Lung (tissue), 12 donors: ENCODE results near the gene VSTM5. TPM values are rescaled to one million over a fixed set of nuclear protein-coding genes. Genes with fewer than 3 reads are reported as not detected.
A peak's percentile ranks its signal among the peaks of the same experiment; 100 is the strongest.

Experiments
- ATAC-seq: fragments of 200-7000 bp; cut with Tn5 transposase; one replicate; pipeline ENCODE4 v1.9.1; 2020; ENCODE audit warnings: moderate number of reproducible peaks; ENCODE audit not compliant: insufficient read depth, low FRiP score
- DNase-seq, 3 donors: peaks; one replicate each; pipeline ENCODE4 v3.0.0-alpha.2; 2013 to 2017
- H3K27ac ChIP-seq, 2 donors: one replicate each; pipeline ENCODE4 v1.5.1; 2013; ENCODE audit warnings: mild to moderate bottlenecking in 2 of 2, moderate library complexity in 2 of 2, control low read depth in 1 of 2, inconsistent platforms in 1 of 2, low read depth in 1 of 2, low read length in 1 of 2
- H3K27me3 ChIP-seq, 3 donors: one replicate each; pipeline ENCODE4 v1.5.1; 2013; ENCODE audit warnings: low read length in 2 of 3; ENCODE audit not compliant: control insufficient read depth in 3 of 3, insufficient read depth in 3 of 3
- H3K36me3 ChIP-seq, 4 donors: one replicate each; pipeline ENCODE4 v1.5.1; 2013; ENCODE audit warnings: low read length in 4 of 4, mild to moderate bottlenecking in 1 of 4, moderate library complexity in 1 of 4; ENCODE audit not compliant: control insufficient read depth in 4 of 4, insufficient read depth in 4 of 4
- H3K4me1 ChIP-seq, 5 donors: one replicate each; pipeline ENCODE4 v1.5.1; 2013; ENCODE audit warnings: low read length in 5 of 5, mild to moderate bottlenecking in 2 of 5, moderate library complexity in 1 of 5; ENCODE audit not compliant: control insufficient read depth in 5 of 5, insufficient read depth in 5 of 5
- H3K4me3 ChIP-seq: one replicate; pipeline ENCODE4 v1.5.1; 2013; ENCODE audit warnings: mild to moderate bottlenecking, control low read depth, moderate library complexity
- H3K9ac ChIP-seq, 2 donors: one replicate each; pipeline ENCODE4 v1.5.1; 2013; ENCODE audit warnings: low read length in 2 of 2, control low read depth in 1 of 2; ENCODE audit not compliant: insufficient read depth in 1 of 2
- H3K9me3 ChIP-seq, 4 donors: one replicate each; pipeline ENCODE4 v1.5.1; 2013; ENCODE audit warnings: low read length in 3 of 4, mild to moderate bottlenecking in 1 of 4, moderate library complexity in 1 of 4; ENCODE audit not compliant: control insufficient read depth in 4 of 4, insufficient read depth in 3 of 4
- WGBS, 2 donors: extraction: QIAGEN DNeasy Blood & Tissue Kit; methylation state at CpG; one replicate each; pipeline ENCODE4 v1.1.7; 2013; 5-methylcytosine and 5-hydroxymethylcytosine counted together
- polyA plus RNA-seq, 2 donors: library from polyadenylated mRNA; stranded (reverse); fragments of 200-250 nt; gene quantifications; one replicate each; pipeline ENCODE4 v1.2.1, GENCODE V29; 2013
- total RNA-seq, 2 donors: library from RNA; depleted of rRNA in 1 of 2; stranded (reverse); fragments of >200 nt in 1 of 2; gene quantifications; one replicate each; pipeline ENCODE4 v1.2.1, GENCODE V29; 2014 to 2021
- TF ChIP-seq, protein P1 (sequence below): IDR thresholded peaks from 2 replicates; pipeline ENCODE4 v1.5.1; 2012; ENCODE audit warnings: mild to moderate bottlenecking; ENCODE audit errors: control extremely low read depth, extremely low read depth
- donor health status: control.
- donor health status: control.
- donor health status: Bipolar disorder and iron deficiency.
- donor health status: healthy.
- donor health status: DM: yes; HTN: yes; CAD: no.

VSTM5 gene
- total and polyA plus RNA-seq, 4 donors: 0.08 to 0.58 (median 0.25) TPM

DNA sequence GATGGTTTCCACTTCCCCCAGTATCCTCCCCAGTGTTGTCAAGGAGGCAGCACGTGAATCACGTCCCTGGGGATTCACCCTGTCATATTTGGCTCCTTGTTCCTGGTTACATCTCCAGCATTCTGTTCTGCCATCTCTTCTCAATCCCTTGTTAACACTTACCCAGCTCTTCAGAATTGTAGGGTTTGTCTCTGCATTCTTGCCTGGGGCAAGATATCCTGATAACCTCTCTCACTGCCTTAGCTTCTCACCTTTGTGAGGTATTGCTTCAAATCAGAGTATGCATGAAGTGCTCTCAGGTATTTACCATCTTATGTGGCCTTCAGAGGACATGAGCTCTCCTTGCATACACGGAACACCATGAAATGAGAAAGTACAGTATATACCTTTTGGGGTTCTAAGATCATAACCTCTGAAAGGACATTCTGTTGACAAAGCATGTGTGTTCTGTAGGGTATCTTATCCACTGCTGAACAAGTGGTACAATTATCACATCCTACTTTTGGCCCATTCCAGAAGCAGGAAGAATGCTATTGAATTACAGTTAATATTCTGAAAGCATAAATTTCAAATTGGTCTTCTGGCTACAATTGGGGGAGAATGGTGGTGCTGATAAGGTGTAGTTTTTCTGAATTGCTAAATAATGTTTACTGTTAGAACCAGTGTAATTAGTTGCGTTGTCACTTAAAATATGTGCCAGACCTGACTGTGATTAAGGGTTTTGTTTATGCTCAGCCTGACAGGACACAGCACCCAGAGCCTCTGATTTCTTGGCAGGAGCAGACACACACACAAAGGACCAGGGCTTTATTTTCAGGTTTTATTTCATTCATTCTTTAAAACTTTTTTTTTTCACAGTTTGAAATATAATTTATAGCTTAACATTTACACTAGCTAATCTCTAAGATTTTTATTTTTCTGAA lies 32.7 kb downstream of the VSTM5 start:
- ATAC-seq: no peak
- Histone ChIP-seq H3K9ac (no peak overlapping the region), H3K4me1 (peaks cover 0 to 4% (median 0%) of the 10 kb centered on the region in 5 donors), H3K4me3 (no peak overlapping the region), H3K9me3 (peaks cover 0 to 2% (median 0%) of the 10 kb centered on the region in 4 donors), H3K27me3 (no peaks in the 10 kb centered on the region), H3K27ac (peak overlapping the region in 1 of 2 donors; percentile 40), H3K36me3 (peaks cover 12 to 22% (median 19%) of the 10 kb centered on the region in 4 donors)
- 70 to 84% methylated on average over 4 of the region's 4 CpGs for WGBS, 2 donors
- DNase-seq: no peak
- TF ChIP-seq, protein P1, sequence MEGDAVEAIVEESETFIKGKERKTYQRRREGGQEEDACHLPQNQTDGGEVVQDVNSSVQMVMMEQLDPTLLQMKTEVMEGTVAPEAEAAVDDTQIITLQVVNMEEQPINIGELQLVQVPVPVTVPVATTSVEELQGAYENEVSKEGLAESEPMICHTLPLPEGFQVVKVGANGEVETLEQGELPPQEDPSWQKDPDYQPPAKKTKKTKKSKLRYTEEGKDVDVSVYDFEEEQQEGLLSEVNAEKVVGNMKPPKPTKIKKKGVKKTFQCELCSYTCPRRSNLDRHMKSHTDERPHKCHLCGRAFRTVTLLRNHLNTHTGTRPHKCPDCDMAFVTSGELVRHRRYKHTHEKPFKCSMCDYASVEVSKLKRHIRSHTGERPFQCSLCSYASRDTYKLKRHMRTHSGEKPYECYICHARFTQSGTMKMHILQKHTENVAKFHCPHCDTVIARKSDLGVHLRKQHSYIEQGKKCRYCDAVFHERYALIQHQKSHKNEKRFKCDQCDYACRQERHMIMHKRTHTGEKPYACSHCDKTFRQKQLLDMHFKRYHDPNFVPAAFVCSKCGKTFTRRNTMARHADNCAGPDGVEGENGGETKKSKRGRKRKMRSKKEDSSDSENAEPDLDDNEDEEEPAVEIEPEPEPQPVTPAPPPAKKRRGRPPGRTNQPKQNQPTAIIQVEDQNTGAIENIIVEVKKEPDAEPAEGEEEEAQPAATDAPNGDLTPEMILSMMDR: no peak

DNA sequence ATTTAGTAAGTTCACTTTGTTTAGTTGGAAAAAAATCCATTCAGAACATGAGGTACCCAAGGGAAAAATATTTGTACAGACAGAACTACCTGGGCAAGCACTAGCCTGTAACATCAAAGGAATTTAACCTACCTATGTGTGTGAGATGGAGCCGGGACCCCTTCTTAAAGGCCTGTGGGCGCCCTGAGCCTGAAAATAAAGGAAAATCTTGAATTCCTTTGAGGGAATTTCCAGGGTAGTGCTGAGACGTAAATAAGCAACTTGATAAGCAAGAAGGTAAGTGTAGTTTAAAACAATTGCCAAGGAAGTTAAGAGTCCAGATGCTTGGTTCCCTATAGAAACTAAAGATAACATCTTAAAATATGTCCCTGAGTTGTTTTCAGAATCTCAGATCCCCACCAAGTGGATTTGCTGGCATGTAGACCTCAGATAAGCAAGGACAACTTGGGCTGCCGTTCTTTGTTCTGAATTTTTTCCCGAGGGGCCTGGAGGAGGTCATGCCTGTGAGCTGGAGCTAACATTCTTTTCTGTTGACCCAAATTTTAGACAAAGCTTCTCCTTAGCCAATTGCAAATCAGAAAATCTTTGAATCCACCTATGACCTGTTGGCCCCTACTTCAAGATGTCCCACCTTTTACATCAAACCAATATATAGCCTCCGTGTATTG lies 35.3 kb downstream of the VSTM5 start:
- TF ChIP-seq, protein P1: no peak
- no peak overlapping the region for H3K4me3 ChIP-seq
- H3K27ac ChIP-seq: no peak overlapping the region
- no peak overlapping the region for H3K9ac ChIP-seq
- H3K36me3 ChIP-seq: peaks cover 17 to 34% (median 24%) of the 10 kb centered on the region in 4 donors
- 86 to 88% methylated on average over 6 of the region's 6 CpGs for whole genome bisulfite sequencing, 2 donors
- H3K4me1 ChIP-seq: peaks cover 0 to 4% (median 0%) of the 10 kb centered on the region in 5 donors
- no peak for DNase-seq
- ATAC-seq: no peak
- no peaks in the 10 kb centered on the region for H3K27me3 ChIP-seq
- H3K9me3 ChIP-seq: peaks cover 0 to 2% (median 0%) of the 10 kb centered on the region in 4 donors

DNA sequence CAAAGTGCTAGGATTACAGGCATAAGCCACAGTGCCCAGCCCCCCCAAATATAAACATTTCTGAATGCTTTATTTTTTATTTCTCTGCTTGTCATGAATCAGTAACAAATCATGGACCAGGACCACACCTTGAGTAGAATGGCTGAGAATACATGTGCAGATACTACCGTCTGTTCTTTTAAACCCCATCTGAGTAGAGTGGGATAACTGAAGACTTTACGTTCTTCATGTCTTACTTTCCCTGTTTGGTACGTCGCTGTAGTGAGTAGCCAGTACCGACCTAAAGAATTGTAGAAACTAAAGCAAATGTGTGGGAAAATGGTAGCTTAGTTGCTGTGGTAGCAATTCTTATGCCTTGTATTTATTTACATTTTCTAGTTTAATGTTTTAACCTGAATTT lies 36.4 kb downstream of the VSTM5 start:
- Histone ChIP-seq H3K9me3 (no peaks in the 10 kb centered on the region), H3K4me3 (no peak overlapping the region), H3K27me3 (no peaks in the 10 kb centered on the region), H3K4me1 (peaks cover 0 to 4% (median 0%) of the 10 kb centered on the region in 5 donors), H3K9ac (no peak overlapping the region), H3K27ac (no peak overlapping the region), H3K36me3 (peaks cover 25 to 40% (median 32%) of the 10 kb centered on the region in 4 donors)
- ATAC-seq (no peak), DNase-seq (no peak)
- TF ChIP-seq, protein P1: no peak
- whole genome bisulfite sequencing, 2 donors: 97 to 98% methylated on average over 5 of the region's 5 CpGs
